ENCODE data around the gene MZT2B. TPM values are rescaled to one million over a fixed set of nuclear protein-coding genes. Genes with fewer than 3 reads are reported as not detected.
"Not testable (repeated sequence)": the region's sequence is repeated elsewhere in the genome, so short reads cannot be mapped to it uniquely, and the experiment has no call there.

The MZT2B gene
- total RNA-seq, 1 donor from 2014 or later = 190 TPM

DNA sequence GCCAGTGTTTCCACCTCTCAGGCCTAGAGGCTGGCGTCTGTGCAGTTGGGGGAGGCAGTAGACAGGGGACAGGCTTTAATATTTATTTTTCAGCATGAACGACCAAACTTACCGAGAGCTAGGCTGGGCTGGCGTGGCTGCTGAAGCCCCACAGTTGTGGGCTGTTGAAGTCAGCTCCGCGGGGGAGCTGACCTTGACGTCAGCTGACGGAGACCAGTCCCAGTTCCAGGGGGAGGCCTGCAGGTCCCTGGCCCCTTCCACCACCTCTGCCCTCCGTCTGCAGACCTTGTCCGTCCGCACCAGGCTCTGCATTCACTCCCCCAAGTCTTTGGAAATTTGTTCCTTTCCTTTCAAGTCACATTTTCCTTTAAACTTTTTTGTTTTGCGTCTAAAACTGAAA, 49.6 kb downstream of the MZT2B start:
- H3K4me1 Mint-ChIP-seq (ENCODE audit: low read depth) = no peaks in the 10 kb centered on the region
- no peaks in the 10 kb centered on the region for H3K36me3 Mint-ChIP-seq (ENCODE audit: insufficient read depth)
- no peak overlapping the region for H3K27ac Mint-ChIP-seq
- peaks cover 12% of the 10 kb centered on the region for H3K27me3 Mint-ChIP-seq
- no peak overlapping the region for H3K4me3 Mint-ChIP-seq (ENCODE audit: low read depth)
- TF ChIP-seq, protein P1, sequence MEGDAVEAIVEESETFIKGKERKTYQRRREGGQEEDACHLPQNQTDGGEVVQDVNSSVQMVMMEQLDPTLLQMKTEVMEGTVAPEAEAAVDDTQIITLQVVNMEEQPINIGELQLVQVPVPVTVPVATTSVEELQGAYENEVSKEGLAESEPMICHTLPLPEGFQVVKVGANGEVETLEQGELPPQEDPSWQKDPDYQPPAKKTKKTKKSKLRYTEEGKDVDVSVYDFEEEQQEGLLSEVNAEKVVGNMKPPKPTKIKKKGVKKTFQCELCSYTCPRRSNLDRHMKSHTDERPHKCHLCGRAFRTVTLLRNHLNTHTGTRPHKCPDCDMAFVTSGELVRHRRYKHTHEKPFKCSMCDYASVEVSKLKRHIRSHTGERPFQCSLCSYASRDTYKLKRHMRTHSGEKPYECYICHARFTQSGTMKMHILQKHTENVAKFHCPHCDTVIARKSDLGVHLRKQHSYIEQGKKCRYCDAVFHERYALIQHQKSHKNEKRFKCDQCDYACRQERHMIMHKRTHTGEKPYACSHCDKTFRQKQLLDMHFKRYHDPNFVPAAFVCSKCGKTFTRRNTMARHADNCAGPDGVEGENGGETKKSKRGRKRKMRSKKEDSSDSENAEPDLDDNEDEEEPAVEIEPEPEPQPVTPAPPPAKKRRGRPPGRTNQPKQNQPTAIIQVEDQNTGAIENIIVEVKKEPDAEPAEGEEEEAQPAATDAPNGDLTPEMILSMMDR (IDR thresholded peaks at IDR 0.05; ENCODE audit: unreplicated experiment) = no peak
- H3K9me3 Mint-ChIP-seq (ENCODE audit: low read depth) = no peaks in the 10 kb centered on the region
- DNase-seq (ENCODE audit: low spot score, unreplicated experiment) = no peak

DNA sequence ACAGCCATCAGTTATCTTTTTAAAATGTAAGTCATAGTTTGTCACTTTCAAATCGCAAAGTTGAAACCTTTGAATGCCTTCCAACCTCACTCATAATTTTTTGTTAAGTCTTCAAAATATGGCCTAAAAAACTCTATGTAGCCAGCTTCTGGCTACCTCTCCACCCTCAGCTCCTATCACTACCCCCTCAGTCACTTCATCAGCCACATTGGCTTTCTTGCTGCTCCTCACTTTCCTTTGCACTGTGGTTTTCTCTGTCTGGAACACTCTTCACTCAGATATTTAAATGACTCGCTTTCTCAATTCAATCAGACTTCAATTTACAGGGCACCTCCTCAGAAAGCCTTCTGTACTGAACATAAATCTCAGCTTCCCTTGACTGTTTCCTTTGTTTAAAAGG, 51.0 kb downstream of the MZT2B start:
- not testable (repeated sequence) for H3K27me3 Mint-ChIP-seq; DNase-seq (ENCODE audit: low spot score, unreplicated experiment); H3K4me3 Mint-ChIP-seq (ENCODE audit: low read depth); H3K27ac Mint-ChIP-seq; H3K9me3 Mint-ChIP-seq (ENCODE audit: low read depth); H3K36me3 Mint-ChIP-seq (ENCODE audit: insufficient read depth); H3K4me1 Mint-ChIP-seq (ENCODE audit: low read depth)

DNA sequence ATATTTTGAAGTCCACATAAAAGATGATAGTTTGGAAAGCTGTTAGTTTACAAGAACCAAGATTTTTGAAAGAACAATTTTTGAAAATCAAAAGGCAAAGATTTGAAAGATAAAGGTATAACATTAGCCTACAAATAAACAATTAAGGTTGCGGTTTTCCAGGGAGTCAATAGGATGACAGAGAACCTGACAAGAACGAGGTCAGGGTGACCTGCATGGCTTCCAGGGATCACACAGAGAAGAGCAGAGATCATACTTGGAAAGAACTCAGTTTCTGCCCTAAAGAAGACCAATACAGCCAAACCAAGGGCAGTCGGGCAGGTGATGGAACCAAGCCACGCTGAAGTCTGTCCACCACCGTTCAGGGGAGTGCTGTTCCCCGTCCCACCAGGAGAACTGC, 57.5 kb downstream of the MZT2B start:
- not testable (repeated sequence) for H3K36me3 Mint-ChIP-seq (ENCODE audit: insufficient read depth); DNase-seq (ENCODE audit: low spot score, unreplicated experiment)

More for the DNA sequence above, 57.5 kb downstream of the MZT2B start:
- not testable (repeated sequence) for H3K9me3 Mint-ChIP-seq (ENCODE audit: low read depth); H3K4me3 Mint-ChIP-seq (ENCODE audit: low read depth); H3K4me1 Mint-ChIP-seq (ENCODE audit: low read depth); H3K27me3 Mint-ChIP-seq; H3K27ac Mint-ChIP-seq

Other genes starting within 250 kb of the MZT2B start
- 0.24 TPM in 1 of 2 replicates, not detected in the other for gene RAB6C, start 202.6 kb upstream of the MZT2B start, total RNA-seq
- 34.0 and 37.8 TPM in 2 replicates for gene POTEF, start 53.0 kb upstream of the MZT2B start, total RNA-seq
- 10.7 and 10.9 TPM in 2 replicates for gene CCDC74B, start 37.1 kb upstream of the MZT2B start, total RNA-seq
- 86.0 and 93.8 TPM in 2 replicates for gene SMPD4, start 660 bp upstream of the MZT2B start, total RNA-seq
- gene TUBA3E, start 16.2 kb downstream of the MZT2B start, total RNA-seq = not detected in 2 replicates
- gene IMP4, start 160.6 kb downstream of the MZT2B start, total RNA-seq = 43.0 and 44.8 TPM in 2 replicates
- gene PTPN18, start 173.8 kb downstream of the MZT2B start, total RNA-seq = 47.5 and 50.0 TPM in 2 replicates

Data from progenitor cell of endocrine pancreas (in vitro differentiated cells).